Measurements from ENCODE around the gene HS3ST5. TPM values are rescaled to one million over a fixed set of nuclear protein-coding genes. Genes with fewer than 3 reads are reported as not detected.

HS3ST5 gene
- total and polyA plus RNA-seq, 7 experiments from 2014 or later = not detected

GRCh38 chr6:114194362-114195026, 148.3 kb downstream of the HS3ST5 start:
- H3K27me3 ChIP-seq (ENCODE audit: control insufficient read depth in 2 of 2, insufficient read depth in 2 of 2, low read length in 2 of 2) = no peaks in the 10 kb centered on the region
- Mint-ChIP-seq H3K4me1 (no peaks in the 10 kb centered on the region), H3K9me3 (peaks cover 0 to 4% (median 0%) of the 10 kb centered on the region in 11 donors), H3K36me3 (no peaks in the 10 kb centered on the region), H3K4me3 (no peak overlapping the region), H3K27me3 (peaks cover 0 to 12% (median 0%) of the 10 kb centered on the region in 5 donors), H3K27ac (no peak overlapping the region)
- H3K4me1 ChIP-seq (ENCODE audit: control insufficient read depth in 2 of 2, insufficient read depth in 2 of 2, low read length in 2 of 2) = no peaks in the 10 kb centered on the region
- DNase-seq = no peak
- no peak for ATAC-seq
- no peak overlapping the region for H3K27ac ChIP-seq (ENCODE audit: low read depth, low read length)
- ChIA-PET POLR2A (no interaction called here), CTCF (no interaction called here)
- H3K36me3 ChIP-seq (ENCODE audit: control insufficient read depth in 2 of 3, insufficient read depth in 3 of 3, low read length in 3 of 3) = no peaks in the 10 kb centered on the region
- H3K9me3 ChIP-seq (ENCODE audit: control insufficient read depth in 2 of 3, low read length in 3 of 3) = no peaks in the 10 kb centered on the region
- H3K4me3 ChIP-seq (ENCODE audit: low read length) = no peak overlapping the region
- intact Hi-C loops (cut with micrococcal nuclease) = no loop called here

- ATAC-seq = no peak
- H3K27ac Mint-ChIP-seq = no peak overlapping the region
- no peaks in the 10 kb centered on the region for H3K36me3 Mint-ChIP-seq
- Histone ChIP-seq H3K27me3 (ENCODE audit: control insufficient read depth in 2 of 2, insufficient read depth in 2 of 2, low read length in 2 of 2) (no peaks in the 10 kb centered on the region), H3K4me1 (ENCODE audit: control insufficient read depth in 2 of 2, insufficient read depth in 2 of 2, low read length in 2 of 2) (no peaks in the 10 kb centered on the region), H3K9me3 (ENCODE audit: control insufficient read depth in 2 of 3, low read length in 3 of 3) (no peaks in the 10 kb centered on the region), H3K27ac (ENCODE audit: low read depth, low read length) (no peak overlapping the region), H3K4me3 (ENCODE audit: low read length) (no peak overlapping the region), H3K36me3 (ENCODE audit: control insufficient read depth in 2 of 3, insufficient read depth in 3 of 3, low read length in 3 of 3) (no peaks in the 10 kb centered on the region)
- POLR2A ChIA-PET = no interaction called here
- intact Hi-C loops (cut with micrococcal nuclease) = no loop called here
- H3K9me3 Mint-ChIP-seq = peaks cover 0 to 5% (median 0%) of the 10 kb centered on the region in 11 donors
- no peaks in the 10 kb centered on the region for H3K4me1 Mint-ChIP-seq
- no peak overlapping the region for H3K4me3 Mint-ChIP-seq
- DNase-seq = no peak
- CTCF ChIA-PET = no interaction called here
- no peaks in the 10 kb centered on the region for H3K27me3 Mint-ChIP-seq
These were observed 155.3 kb downstream of the HS3ST5 start for GRCh38 chr6:114187563-114187962.

- no peak overlapping the region for H3K27ac Mint-ChIP-seq
- Histone ChIP-seq H3K36me3 (ENCODE audit: control insufficient read depth in 2 of 3, insufficient read depth in 3 of 3, low read length in 3 of 3) (no peaks in the 10 kb centered on the region), H3K27me3 (ENCODE audit: control insufficient read depth in 2 of 2, insufficient read depth in 2 of 2, low read length in 2 of 2) (no peaks in the 10 kb centered on the region), H3K4me1 (ENCODE audit: control insufficient read depth in 2 of 2, insufficient read depth in 2 of 2, low read length in 2 of 2) (no peaks in the 10 kb centered on the region), H3K4me3 (ENCODE audit: low read length) (no peak overlapping the region), H3K27ac (ENCODE audit: low read depth, low read length) (no peak overlapping the region), H3K9me3 (ENCODE audit: control insufficient read depth in 2 of 3, low read length in 3 of 3) (no peaks in the 10 kb centered on the region)
- no peak overlapping the region for H3K4me3 Mint-ChIP-seq
- DNase-seq (no peak), ATAC-seq (no peak)
- intact Hi-C loops (cut with micrococcal nuclease) = no loop called here
- CTCF ChIA-PET = no interaction called here
- peaks cover 0 to 5% (median 0%) of the 10 kb centered on the region in 11 donors for H3K9me3 Mint-ChIP-seq
- POLR2A ChIA-PET = no interaction called here
- no peaks in the 10 kb centered on the region for H3K36me3 Mint-ChIP-seq
- H3K4me1 Mint-ChIP-seq = no peaks in the 10 kb centered on the region
- no peaks in the 10 kb centered on the region for H3K27me3 Mint-ChIP-seq
These were observed 161.2 kb downstream of the HS3ST5 start for GRCh38 chr6:114181664-114182063.

GRCh38 chr6:114179411-114179810, 163.4 kb downstream of the HS3ST5 start:
- Histone ChIP-seq H3K9me3 (ENCODE audit: control insufficient read depth in 2 of 3, low read length in 3 of 3) (no peaks in the 10 kb centered on the region), H3K27me3 (ENCODE audit: control insufficient read depth in 2 of 2, insufficient read depth in 2 of 2, low read length in 2 of 2) (no peaks in the 10 kb centered on the region), H3K4me1 (ENCODE audit: control insufficient read depth in 2 of 2, insufficient read depth in 2 of 2, low read length in 2 of 2) (no peaks in the 10 kb centered on the region), H3K27ac (ENCODE audit: low read depth, low read length) (no peak overlapping the region), H3K36me3 (ENCODE audit: control insufficient read depth in 2 of 3, insufficient read depth in 3 of 3, low read length in 3 of 3) (no peaks in the 10 kb centered on the region), H3K4me3 (ENCODE audit: low read length) (no peak overlapping the region)
- Mint-ChIP-seq H3K36me3 (no peaks in the 10 kb centered on the region), H3K27me3 (peaks cover 0 to under 1% (median 0%) of the 10 kb centered on the region in 5 donors), H3K4me3 (no peak overlapping the region), H3K27ac (no peak overlapping the region), H3K4me1 (no peaks in the 10 kb centered on the region), H3K9me3 (peaks cover 0 to 3% (median 0%) of the 10 kb centered on the region in 11 donors)
- CTCF ChIA-PET = no interaction called here
- ATAC-seq (no peak), DNase-seq (no peak)
- intact Hi-C loops (cut with micrococcal nuclease) = no loop called here
- POLR2A ChIA-PET = no interaction called here

- H3K36me3 Mint-ChIP-seq = no peaks in the 10 kb centered on the region
These were observed 166.1 kb downstream of the HS3ST5 start for GRCh38 chr6:114176726-114177125.

GRCh38 chr6:114172576-114173260, 170.1 kb downstream of the HS3ST5 start:
- Histone ChIP-seq H3K4me3 (ENCODE audit: low read length) (no peak overlapping the region), H3K27me3 (ENCODE audit: control insufficient read depth in 2 of 2, insufficient read depth in 2 of 2, low read length in 2 of 2) (no peaks in the 10 kb centered on the region), H3K27ac (ENCODE audit: low read depth, low read length) (no peak overlapping the region), H3K4me1 (ENCODE audit: control insufficient read depth in 2 of 2, insufficient read depth in 2 of 2, low read length in 2 of 2) (no peaks in the 10 kb centered on the region), H3K36me3 (ENCODE audit: control insufficient read depth in 2 of 3, insufficient read depth in 3 of 3, low read length in 3 of 3) (no peaks in the 10 kb centered on the region), H3K9me3 (ENCODE audit: control insufficient read depth in 2 of 3, low read length in 3 of 3) (no peaks in the 10 kb centered on the region)
- ChIA-PET POLR2A (no interaction called here), CTCF (no interaction called here)
- ATAC-seq (no peak), DNase-seq (no peak)
- peaks cover 0 to 2% (median 0%) of the 10 kb centered on the region in 11 donors for H3K9me3 Mint-ChIP-seq
- H3K27me3 Mint-ChIP-seq = peaks cover 0 to 18% (median 7%) of the 10 kb centered on the region in 5 donors
- no peak overlapping the region for H3K4me3 Mint-ChIP-seq
- no peaks in the 10 kb centered on the region for H3K36me3 Mint-ChIP-seq
- H3K27ac Mint-ChIP-seq = no peak overlapping the region
- intact Hi-C loops (cut with micrococcal nuclease) = no loop called here
- H3K4me1 Mint-ChIP-seq = no peaks in the 10 kb centered on the region

More at GRCh38 chr6:114176726-114177125, 166.1 kb downstream of the HS3ST5 start:
- Histone ChIP-seq H3K27me3 (ENCODE audit: control insufficient read depth in 2 of 2, insufficient read depth in 2 of 2, low read length in 2 of 2) (no peaks in the 10 kb centered on the region), H3K4me3 (ENCODE audit: low read length) (no peak overlapping the region), H3K36me3 (ENCODE audit: control insufficient read depth in 2 of 3, insufficient read depth in 3 of 3, low read length in 3 of 3) (no peaks in the 10 kb centered on the region), H3K4me1 (ENCODE audit: control insufficient read depth in 2 of 2, insufficient read depth in 2 of 2, low read length in 2 of 2) (no peaks in the 10 kb centered on the region), H3K27ac (ENCODE audit: low read depth, low read length) (no peak overlapping the region), H3K9me3 (ENCODE audit: control insufficient read depth in 2 of 3, low read length in 3 of 3) (no peaks in the 10 kb centered on the region)
- DNase-seq = no peak
- H3K4me1 Mint-ChIP-seq = no peaks in the 10 kb centered on the region
- no peak for ATAC-seq
- peaks cover 0 to 6% (median 5%) of the 10 kb centered on the region in 5 donors for H3K27me3 Mint-ChIP-seq
- intact Hi-C loops (cut with micrococcal nuclease) = no loop called here
- ChIA-PET POLR2A (no interaction called here), CTCF (no interaction called here)
- H3K9me3 Mint-ChIP-seq = peaks cover 0 to 3% (median 0%) of the 10 kb centered on the region in 11 donors
- no peak overlapping the region for H3K27ac Mint-ChIP-seq
- no peak overlapping the region for H3K4me3 Mint-ChIP-seq

GRCh38 chr6:114171473-114171872, 171.3 kb downstream of the HS3ST5 start:
- no peak overlapping the region for H3K27ac Mint-ChIP-seq
- peaks cover 0 to 5% (median 0%) of the 10 kb centered on the region in 11 donors for H3K9me3 Mint-ChIP-seq
- no peak overlapping the region for H3K4me3 Mint-ChIP-seq
- Histone ChIP-seq H3K4me3 (ENCODE audit: low read length) (no peak overlapping the region), H3K36me3 (ENCODE audit: control insufficient read depth in 2 of 3, insufficient read depth in 3 of 3, low read length in 3 of 3) (no peaks in the 10 kb centered on the region), H3K9me3 (ENCODE audit: control insufficient read depth in 2 of 3, low read length in 3 of 3) (no peaks in the 10 kb centered on the region), H3K4me1 (ENCODE audit: control insufficient read depth in 2 of 2, insufficient read depth in 2 of 2, low read length in 2 of 2) (no peaks in the 10 kb centered on the region), H3K27ac (ENCODE audit: low read depth, low read length) (no peak overlapping the region), H3K27me3 (ENCODE audit: control insufficient read depth in 2 of 2, insufficient read depth in 2 of 2, low read length in 2 of 2) (no peaks in the 10 kb centered on the region)
- intact Hi-C loops (cut with micrococcal nuclease) = no loop called here
- H3K4me1 Mint-ChIP-seq = no peaks in the 10 kb centered on the region
- ChIA-PET CTCF (no interaction called here), POLR2A (no interaction called here)
- no peaks in the 10 kb centered on the region for H3K36me3 Mint-ChIP-seq
- DNase-seq = no peak
- no peak for ATAC-seq
- peaks cover 0 to 22% (median 11%) of the 10 kb centered on the region in 5 donors for H3K27me3 Mint-ChIP-seq

All from naive thymus-derived CD4-positive, alpha-beta T cell (primary cell).